ENCODE measurements around the gene CSNK2A2.
A peak's percentile ranks its signal among the peaks of the same experiment; 100 is the strongest.

The CSNK2A2 gene

DNA sequence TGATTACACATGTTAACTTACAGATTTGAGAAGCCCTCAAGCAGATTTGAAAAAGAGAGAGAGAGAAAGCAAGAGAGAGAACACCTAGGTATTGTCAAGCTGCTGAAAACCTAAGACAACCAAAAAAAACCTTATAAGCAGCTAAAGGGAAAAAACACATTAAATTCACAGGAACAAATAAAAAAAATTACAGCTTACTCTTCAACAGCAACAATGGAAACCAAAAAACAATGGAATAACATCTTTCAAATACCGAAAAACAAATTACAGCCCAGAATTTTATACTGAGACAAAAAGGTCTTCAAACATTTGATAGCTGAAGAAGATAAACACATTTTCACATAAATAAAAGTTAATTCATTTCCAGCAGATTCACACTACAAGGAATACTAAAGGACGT lies 60.3 kb downstream of the CSNK2A2 start:
- DNase-seq, result no peak

DNA sequence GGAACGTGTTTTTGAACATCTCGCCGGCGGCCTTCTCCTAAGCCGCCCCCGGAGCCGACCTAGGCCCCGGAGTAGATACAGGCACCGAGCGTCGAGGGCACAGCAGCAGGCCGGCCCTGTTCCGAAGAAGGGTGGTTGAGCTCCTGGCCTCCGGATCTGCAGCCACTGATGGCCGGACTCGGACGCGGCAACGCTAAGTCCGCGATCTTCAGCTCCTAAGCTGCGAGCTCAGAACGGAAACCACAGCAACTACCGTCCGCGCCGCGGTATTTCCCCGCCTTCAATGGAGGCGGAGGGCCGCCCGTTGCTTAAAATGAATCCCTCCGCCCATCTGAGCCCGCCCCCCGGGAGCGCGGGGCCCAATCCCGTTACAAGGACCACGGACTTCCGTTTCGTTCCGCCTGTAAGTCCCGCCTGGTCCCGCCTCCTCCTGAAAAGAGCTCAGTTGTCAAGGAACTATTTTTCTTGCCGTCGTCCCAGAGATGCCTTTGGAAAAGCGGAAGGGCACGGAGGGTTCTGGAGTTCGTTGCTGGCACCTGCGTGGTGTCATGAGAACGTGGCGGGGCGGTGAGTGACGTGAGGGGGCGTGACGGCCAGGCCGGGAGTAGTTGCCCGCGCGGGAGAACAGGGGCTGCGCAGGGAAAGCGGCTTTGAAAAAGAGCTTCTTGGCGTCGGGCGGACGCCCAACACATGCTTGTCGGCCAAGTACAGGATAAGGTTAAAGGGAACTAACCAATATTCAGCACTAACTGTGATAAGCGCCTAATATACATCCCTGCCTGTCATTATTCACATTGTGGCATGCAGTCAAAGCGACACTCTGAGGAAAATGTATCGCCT lies 68.6 kb downstream of the CSNK2A2 start, which contains the start of gene CFAP20:
TSS of gene CFAP20 (minus strand) at position 285 of the 840 bp plus-strand sequence. CDS start at position 19, 266 bp downstream.
- DNase-seq, result peak; percentile 92 to 99 (median 94)

- DNase-seq, result peak in 4 of 5 donors; percentile 16 to 23 (median 20)
These were observed 69.2 kb downstream of the CSNK2A2 start for GRCh38 chr16:58128711-58129096.

DNA sequence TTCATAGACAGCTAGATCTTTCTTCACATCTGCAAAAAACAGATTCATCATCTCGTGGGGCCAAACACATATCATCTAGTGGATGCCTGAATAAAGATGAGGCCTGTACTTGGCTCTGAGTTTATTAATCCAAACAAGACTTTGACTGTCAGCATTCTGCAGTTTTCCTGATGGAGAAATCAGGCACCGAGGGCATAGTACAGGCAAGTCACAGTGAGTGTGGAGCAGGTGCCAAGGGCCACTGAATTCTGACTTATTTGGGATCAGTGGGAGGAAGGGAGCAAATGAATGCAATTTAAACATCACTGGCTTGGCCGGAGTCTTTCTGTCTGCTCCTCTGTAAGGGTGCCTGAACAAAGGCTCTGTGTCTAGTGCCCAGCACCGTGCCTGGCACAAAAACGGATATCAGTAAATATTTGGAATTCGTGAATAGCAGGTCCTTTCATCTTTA lies 69.7 kb downstream of the CSNK2A2 start:
- no peak for DNase-seq

- DNase-seq, result no peak
These were observed 70.3 kb downstream of the CSNK2A2 start for GRCh38 chr16:58127634-58128033.

- peak in 3 of 5 donors; percentile 24 to 54 (median 43) for DNase-seq
These were observed 70.8 kb downstream of the CSNK2A2 start for GRCh38 chr16:58127033-58127556.

DNA sequence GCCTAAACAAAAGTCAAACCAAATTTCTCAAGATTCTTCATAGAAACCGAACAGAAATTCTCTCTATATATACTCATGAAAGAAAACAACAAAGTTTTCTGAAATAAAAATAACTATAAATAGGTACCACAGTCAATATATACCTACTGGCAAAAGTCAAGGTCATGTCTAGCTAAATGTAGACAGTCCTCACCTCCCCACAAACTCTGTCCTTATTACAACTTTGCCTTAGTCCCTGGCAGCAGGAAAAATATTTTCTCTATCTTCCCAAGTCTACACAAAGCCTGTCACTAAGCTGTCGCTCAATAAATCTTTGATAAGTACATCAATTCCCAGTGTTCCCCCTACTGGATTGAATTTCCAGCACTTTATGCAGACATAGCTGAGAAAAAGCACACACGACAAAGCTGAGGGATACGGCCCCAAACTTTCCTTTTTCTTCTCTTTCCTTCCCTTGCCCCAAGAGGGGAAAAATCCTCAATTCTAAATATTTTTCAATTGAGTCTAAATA lies 71.4 kb downstream of the CSNK2A2 start:
- no peak for DNase-seq

- no peak for DNase-seq
These were observed 72.0 kb downstream of the CSNK2A2 start for GRCh38 chr16:58125781-58126335.

- no peak for DNase-seq
These were observed 72.9 kb downstream of the CSNK2A2 start for GRCh38 chr16:58125041-58125440.

- DNase-seq, result no peak
These were observed 73.3 kb downstream of the CSNK2A2 start for GRCh38 chr16:58124601-58124915.

GRCh38 chr16:58123896-58124600 lies 73.9 kb downstream of the CSNK2A2 start:
- DNase-seq, result peak in 1 of 5 donors; percentile 23

DNA sequence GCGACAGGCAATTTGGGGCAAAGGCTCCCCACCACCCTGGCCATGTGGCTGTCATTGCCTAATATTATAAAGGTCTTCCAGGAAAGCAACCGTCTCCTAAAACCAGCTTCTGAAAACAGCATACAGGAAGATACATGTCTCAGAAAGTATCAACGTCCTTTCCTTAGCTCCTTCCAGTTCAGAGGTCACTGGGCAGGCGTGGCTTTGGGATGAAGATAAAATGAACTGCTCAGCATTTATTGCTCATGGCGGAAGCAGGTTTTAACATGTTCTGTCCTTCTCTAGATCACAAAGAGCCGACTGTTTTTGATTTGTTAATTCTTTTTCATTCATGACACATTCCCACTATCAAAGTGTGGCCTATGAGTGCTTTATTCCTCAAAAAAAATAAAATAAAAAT lies 76.8 kb downstream of the CSNK2A2 start:
- DNase-seq, result no peak

- DNase-seq, result no peak
These were observed 77.7 kb downstream of the CSNK2A2 start for GRCh38 chr16:58120234-58120633.

DNA sequence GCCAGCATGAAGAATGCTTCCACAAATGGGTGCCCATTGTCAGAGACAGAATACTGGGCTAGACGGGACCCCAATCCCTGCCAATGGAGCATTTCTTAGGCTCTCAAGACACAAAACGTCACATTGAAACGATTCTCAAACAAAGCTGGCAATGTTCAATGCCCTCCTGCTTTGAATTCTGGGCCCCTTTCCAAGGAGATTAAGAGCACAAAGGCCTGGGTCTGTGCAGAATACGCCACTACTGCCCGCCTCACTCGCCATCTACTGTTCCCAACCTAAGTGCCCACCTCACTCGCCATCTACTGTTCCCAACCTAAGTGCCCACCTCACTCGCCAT lies 78.4 kb downstream of the CSNK2A2 start:
- DNase-seq, result no peak

GRCh38 chr16:58118801-58119508 lies 79.0 kb downstream of the CSNK2A2 start:
- no peak for DNase-seq

- no peak for DNase-seq
These were observed 81.4 kb downstream of the CSNK2A2 start for GRCh38 chr16:58116529-58116928.

GRCh38 chr16:58116081-58116480 lies 81.8 kb downstream of the CSNK2A2 start:
- DNase-seq, result no peak

DNA sequence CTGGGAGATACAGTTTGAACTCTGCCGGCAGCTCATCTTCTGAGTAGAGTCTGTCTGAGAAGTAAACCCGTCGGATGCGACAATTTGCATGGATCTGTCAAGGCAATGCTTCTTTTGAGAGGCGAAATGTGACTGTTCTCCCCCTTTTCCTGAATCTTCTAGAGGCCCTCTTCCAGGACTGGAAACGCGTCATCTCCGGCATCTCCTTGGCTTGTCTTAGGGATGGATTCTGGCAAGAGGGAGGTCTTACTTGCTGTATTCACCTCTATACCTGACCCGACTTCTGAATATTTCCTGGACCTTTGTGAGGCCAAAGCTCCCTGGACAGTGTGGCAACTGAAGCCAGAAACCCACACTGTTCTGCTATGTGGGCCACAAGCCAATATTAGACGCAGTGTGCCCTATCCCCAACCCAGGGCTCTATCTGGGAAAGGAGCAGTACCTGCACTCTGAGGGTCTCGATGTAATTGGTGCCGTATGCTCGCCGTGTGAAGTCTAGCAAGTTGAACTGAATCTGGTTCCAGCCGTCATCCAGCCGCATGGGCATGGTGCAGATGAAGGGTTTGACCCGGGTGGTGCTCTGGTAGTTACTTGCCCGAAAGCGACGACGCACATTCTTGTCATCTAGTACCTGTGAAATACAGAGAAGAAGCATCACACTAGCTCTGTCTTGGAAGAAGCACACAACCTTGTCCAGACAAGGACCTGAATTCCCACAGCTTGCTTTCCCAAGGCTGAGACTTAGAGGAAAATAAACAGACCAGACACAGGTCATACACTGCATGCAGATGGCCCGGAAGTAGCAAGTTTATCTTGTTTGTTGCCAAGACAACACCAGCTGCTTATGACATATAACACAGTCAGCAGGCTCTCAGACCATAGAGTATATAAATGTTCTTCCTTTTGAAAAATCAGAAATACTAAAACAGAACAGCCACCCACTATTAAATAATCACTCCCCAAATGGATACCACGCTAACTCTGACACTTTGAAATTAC lies 82.8 kb downstream of the CSNK2A2 start:
- no peak for DNase-seq

DNA sequence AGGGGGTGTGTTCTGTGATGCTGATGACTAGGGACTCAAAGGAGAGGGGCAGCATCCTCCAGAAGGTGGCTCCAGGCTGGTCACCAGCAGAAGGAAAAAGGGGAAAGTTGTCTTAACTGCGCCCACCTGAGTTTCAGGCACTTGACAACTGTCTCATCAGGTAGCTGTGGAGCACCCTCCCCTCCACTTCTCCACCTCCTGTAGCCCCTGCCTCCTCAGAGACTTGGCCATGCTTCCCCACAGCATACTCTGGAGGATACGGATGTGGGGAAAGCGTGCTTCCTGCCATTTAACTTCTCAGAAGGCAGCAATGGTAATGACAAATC lies 86.6 kb downstream of the CSNK2A2 start:
- DNase-seq, result no peak

GRCh38 chr16:58110571-58111301 lies 87.2 kb downstream of the CSNK2A2 start:
- no peak for DNase-seq

DNA sequence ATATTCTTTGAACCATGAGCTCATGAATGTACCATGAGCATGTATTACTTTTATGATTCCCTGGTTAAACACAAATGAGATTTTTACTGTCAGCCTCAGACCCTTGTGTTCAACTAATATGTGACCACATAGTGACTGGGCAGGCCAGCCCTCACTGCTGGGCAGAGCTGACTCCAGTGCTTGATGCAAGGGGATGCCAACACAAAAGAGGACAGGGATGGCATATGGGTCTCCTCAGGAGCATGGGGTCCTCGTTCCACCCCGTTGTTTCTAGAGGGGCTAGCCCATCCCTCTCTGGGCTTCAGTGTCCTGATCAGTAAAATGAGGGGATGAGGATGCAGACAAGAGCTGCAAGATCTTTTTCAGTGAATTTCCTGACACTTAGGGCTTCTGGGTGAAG lies 88.0 kb downstream of the CSNK2A2 start:
- no peak for DNase-seq
